GM19455 (cell line): Measurements from ENCODE around the gene PCDH10.

Experiments used
- ATAC-seq: cut with Tn5 transposase; IDR thresholded peaks from one replicate; pipeline ENCODE4 v1.9.1; 2021; ENCODE audit not compliant: unreplicated experiment

Gene PCDH10

DNA sequence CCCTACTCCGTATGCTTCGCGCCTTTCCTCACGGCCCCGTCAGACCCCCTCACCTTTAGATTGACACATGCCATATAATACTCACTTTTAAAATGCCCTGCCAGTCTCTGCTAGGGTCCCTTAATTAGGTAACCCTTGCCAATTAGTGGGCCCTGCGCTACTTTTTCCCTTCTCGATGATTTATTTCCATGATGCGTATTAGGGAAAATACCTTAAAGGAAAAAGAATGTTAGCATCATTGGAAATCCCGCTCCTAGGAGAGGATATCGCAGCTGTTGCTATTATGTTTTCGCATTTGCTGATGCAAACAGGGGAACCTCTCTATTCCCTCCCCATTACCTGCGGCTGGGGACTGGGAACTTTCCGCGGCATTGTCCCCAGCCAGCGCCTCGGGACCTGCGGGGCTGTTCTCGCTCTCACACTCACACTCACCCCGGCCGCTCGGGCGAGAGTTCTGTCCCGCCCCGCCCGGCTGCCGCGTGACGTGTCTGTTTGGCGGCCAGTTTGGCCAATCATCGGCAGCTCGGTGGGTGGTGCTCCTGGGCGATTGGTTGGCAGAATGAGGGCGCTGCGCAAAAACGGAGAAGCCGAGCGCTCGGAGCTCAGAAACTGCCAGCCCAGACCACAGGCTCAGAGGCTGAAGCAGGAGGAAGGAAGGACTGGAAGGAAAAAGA, at the start of gene PCDH10:
Gene PCDH10 (plus strand): TSS at position 605 of the 674 bp plus-strand sequence. CDS start 847 bp downstream, outside the sequence.
- ATAC-seq: no peak

GRCh38 chr4:133102043-133102442, 47.1 kb upstream of the PCDH10 start:
- ATAC-seq: no peak

GRCh38 chr4:133102612-133103409, 46.3 kb upstream of the PCDH10 start:
- no peak for ATAC-seq

DNA sequence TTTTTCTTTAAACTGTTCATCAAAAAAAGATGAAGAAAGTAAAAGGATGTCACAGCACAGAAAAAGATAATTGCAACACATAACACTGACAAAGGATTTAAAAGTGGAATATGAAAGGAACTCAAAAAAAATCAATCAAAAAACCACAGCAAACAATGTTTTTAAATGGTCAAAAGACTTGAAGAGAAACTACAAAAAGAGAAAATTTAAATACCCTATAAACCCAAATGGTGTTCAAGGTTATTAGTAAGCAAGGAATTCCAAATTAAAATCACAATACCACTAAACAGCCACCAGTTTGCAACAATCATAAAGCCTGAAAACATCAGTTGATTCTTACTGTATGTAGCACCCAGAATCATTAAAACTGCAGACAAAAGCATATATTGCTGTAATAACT, 36.5 kb upstream of the PCDH10 start:
- ATAC-seq: no peak

DNA sequence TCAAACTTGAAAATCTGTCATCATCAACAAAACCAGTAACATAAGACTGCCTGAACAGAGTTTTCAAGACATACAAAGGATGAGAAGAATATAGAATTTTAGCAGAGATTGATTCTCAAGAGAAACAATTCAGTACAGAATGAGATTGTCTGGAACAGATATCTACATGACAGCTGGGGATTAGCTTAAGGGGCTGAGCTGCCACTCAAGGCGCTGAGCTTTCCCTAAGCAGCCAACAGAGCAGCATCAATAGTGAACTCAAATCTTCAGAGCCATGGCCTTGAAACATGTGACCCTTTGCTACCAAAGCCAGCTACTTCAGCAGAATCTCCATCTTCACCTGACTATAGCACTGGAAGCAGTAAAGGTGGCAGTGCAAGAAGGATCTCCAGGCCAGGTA, 24.3 kb upstream of the PCDH10 start:
- no peak for ATAC-seq

DNA sequence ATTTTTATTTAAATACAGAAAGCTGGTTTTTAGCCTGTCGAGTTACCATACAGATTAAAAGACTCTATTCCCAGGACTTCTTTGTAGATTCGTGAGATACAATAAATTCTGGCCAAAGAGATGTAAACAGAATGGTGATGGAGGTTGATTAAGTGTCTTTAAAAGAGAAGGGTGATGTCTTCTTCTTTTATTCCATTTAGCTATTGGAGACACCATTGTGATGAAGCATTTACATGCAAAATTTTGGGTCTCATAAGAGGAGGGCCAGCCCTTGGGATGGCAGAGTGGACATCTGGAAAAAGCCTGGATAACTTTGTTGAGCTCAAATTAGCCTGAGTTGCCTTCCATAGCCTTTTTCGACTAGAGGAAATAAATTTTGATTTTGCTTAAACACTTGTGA, 21.6 kb upstream of the PCDH10 start:
- ATAC-seq: no peak

DNA sequence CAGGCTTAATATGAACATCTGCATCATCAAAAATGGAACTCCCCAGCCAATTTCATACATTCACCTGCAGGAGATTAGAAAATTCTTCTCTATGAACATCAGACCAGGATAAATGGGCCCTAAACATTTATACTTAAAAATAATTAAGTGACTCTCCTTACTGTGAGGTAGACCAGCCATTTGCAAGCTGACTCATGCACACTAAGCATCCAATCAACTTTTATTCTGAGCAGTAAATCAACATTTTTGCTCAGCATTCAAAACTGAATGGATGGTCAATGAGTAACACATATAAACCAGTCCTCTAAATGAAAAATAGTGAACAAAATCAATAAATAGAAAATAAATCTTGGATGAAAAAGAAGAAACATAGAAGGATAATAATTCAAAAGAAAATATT, 19.9 kb upstream of the PCDH10 start:
- ATAC-seq: no peak

DNA sequence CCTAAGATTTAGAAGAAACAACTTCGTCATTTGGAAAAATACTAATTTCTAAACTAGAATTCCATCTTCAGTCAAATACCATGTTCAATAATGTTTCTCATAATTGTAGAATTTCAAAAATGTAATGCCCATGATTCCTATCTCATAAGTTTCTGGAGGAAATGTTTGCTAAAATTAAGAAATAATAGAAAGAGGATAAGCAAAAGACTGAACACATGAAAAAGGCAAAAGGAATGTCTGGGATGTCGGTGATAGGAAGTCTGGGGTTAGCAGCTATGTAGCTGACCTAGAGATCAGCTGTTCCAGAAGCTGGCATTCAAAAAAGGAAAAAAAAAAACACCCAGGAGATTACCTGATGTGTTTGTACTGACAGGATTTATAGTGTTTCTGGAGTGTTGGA, 18.9 kb upstream of the PCDH10 start:
- no peak for ATAC-seq

- no peak for ATAC-seq
These were observed 17.1 kb upstream of the PCDH10 start for GRCh38 chr4:133131829-133132460.

- no peak for ATAC-seq
These were observed 12.3 kb upstream of the PCDH10 start for GRCh38 chr4:133136833-133137232.

DNA sequence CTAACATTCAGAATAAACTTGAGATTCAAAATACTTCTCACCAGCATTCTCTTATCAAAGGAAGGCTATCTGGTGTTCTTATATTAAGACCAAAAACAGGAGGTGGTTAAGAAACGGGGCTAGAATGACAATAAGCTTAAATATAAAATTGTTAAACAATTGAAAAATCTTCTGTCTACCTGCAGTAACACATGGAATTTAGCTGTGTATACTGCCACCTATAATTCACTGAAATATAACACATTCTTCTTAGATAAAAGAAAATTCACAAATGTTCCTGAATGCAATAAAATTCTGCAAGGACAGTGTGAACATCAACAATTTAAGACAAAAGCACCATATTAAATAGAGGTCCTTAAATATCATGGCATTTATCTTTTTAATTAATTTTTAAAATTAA, 11.5 kb upstream of the PCDH10 start:
- ATAC-seq: no peak

- no peak for ATAC-seq
These were observed 5.2 kb upstream of the PCDH10 start for GRCh38 chr4:133143775-133144430.

- ATAC-seq: no peak
These were observed 3.9 kb upstream of the PCDH10 start for GRCh38 chr4:133145241-133145640.

DNA sequence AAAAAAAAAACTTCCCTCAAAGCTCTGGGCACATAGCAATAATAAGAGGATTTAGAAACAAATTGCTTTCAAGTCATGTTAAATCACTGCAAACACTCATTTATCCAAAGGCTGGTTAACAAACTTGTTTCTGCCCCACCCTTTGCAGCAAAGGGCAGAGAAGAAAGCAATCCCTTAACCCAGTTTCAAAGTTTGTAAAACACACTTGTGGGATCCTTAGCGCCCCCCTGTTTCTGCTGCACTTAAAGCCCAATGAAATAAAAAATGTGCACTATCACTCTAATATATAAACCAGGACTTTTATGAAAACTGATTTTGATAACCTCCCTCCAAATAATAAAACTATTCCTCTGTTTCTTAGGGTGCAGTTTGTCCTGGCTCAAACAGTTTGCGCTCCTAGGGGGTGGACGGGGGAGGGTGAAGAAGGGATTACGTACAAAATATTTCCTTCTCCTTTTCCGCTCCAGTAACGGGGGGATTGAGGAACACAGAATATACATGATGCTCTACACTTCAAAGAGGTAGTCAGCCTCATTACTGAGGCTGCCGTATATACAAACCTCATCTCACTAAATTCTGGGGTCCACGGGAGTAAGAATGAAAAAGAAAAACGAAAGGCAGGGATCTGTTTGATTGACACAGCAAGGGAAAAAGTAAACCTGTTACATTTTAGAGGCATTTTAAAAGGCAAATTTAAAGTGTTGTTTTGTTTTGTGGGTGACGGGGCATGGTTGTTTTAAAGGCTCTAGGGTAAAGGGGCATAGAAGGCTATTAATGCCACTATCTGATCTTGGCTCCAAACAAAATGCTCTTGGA, 3.1 kb upstream of the PCDH10 start:
- ATAC-seq: no peak

DNA sequence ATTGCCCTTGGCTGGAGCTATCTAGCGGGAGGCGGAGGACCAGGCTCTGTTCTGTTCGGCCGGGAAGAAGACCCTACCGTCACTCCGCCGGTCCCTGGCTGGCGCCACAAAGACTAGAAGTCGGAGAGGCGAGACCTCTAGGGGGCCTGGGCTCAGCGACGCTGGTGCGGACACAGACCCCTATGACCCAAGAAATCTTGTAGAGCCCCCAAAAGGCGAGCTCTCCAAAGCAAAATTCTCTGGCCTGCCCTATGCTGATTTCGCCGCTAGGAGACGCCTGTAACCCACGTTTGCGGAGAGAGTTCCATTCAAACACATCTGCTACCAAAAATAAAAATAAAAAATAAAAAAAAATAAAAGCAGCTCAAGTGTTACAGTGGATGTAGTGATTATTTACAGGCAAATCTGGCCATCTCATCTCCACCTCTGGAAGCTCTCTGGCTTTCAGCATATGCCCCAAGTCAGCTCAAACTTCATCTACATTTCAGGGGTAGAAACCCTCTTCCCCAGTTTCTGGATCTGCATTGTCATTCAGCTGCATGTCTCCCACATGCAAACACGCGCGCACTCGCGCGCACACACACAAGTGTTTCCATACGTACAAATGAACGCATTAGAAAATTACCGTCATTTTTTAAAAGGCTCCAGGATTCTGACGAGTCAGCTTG, 2.4 kb upstream of the PCDH10 start:
- peak; percentile 71 for ATAC-seq

GRCh38 chr4:133147286-133147821, 1.7 kb upstream of the PCDH10 start:
- no peak for ATAC-seq

DNA sequence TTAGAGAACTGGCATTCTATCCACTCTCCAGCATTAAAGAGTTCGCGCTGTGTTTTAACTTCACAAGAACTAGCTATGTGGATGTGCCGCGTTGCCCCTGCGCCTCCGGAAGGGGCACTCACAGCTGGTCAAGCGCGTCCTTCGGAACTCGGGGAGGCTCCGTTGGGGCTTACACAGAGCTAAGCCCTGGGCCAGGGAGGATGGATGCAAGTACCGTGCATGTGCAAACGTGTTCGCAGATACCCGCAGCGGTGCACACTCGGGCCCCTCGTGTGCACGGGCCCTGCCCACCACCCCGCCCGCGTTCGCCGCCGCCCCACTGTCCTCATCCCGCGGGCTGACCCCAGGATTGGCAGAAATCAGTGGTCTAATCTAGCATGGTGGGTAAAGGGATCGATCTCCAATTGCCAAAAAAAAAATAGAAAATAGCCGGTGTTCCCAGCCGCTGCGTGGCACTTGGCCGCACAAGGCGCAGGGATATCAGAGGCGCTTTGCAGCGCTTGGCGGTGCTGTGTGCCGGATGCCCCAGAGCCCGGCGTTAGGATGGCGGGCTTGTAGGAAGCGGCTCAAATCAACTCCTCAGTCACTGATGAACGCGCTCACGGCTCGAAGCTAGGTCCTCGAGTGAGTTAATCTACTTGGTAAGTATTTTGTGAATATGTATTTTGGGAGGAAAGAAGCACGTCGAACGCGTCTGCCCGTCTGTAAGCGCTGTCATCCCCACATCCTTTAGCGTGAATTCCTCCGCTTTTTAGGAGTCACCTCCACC, 989 bp upstream of the PCDH10 start:
- no peak for ATAC-seq

GRCh38 chr4:133149364-133149695, 236 bp downstream of the PCDH10 start:
- no peak for ATAC-seq

DNA sequence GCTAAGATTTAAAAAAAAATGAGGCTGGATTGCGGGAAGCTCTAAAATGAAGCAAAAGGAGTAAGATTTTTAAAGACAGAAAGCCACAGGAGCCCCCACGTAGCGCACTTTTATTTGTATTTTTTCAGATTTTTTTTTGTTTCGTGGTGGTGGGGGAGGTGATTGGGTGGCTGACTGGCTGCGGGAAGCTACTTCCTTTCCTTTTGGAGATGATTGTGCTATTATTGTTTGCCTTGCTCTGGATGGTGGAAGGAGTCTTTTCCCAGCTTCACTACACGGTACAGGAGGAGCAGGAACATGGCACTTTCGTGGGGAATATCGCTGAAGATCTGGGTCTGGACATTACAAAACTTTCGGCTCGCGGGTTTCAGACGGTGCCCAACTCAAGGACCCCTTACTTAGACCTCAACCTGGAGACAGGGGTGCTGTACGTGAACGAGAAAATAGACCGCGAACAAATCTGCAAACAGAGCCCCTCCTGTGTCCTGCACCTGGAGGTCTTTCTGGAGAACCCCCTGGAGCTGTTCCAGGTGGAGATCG, 908 bp downstream of the PCDH10 start:
- ATAC-seq: no peak
